Smooth muscle cell (in vitro differentiated cells): ENCODE measurements around the gene FECH. TPM values are rescaled to one million over a fixed set of nuclear protein-coding genes. Genes with fewer than 3 reads are reported as not detected.
A peak's percentile ranks its signal among the peaks of the same experiment; 100 is the strongest.

Experiments used
- DNase-seq: peaks from one replicate; lab custom pipeline; 2025; ENCODE audit not compliant: unreplicated experiment; lab: John Stamatoyannopoulos, UW
- H2AFZ ChIP-seq: fragments of 200-600 bp; sonication (generic); 2 replicates; pipeline ENCODE4 v1.6.0; 2016; ENCODE audit warnings: antibody characterized with exemption, low read depth, mild to moderate bottlenecking
- H3F3A ChIP-seq: fragments of 200-600 bp; sonication (generic); 2 replicates; pipeline ENCODE4 v1.6.0; 2017; ENCODE audit warnings: antibody characterized with exemption, low read depth
- H3K27ac ChIP-seq: fragments of 200-600 bp; sonication (generic); 2 replicates; pipeline ENCODE4 v1.5.1; 2016; ENCODE audit warnings: low read depth, mild to moderate bottlenecking
- H3K27me3 ChIP-seq: fragments of 200-600 bp; sonication (generic); 2 replicates; pipeline ENCODE4 v1.6.1; 2016; ENCODE audit warnings: low read depth, mild to moderate bottlenecking
- H3K36me3 ChIP-seq: fragments of 200-600 bp; sonication (generic); 2 replicates; pipeline ENCODE4 v1.5.1; 2016; ENCODE audit warnings: low read depth
- H3K4me1 ChIP-seq: fragments of 200-600 bp; sonication (generic); 2 replicates; pipeline ENCODE4 v1.5.1; 2016; ENCODE audit warnings: low read depth
- H3K4me2 ChIP-seq: fragments of 200-600 bp; sonication (generic); 2 replicates; pipeline ENCODE4 v1.6.0; 2016; ENCODE audit warnings: mild to moderate bottlenecking
- H3K4me3 ChIP-seq: fragments of 200-600 bp; sonication (generic); 2 replicates; pipeline ENCODE4 v1.5.1; 2016; ENCODE audit warnings: mild to moderate bottlenecking
- H3K79me2 ChIP-seq: fragments of 200-600 bp; sonication (generic); 2 replicates; pipeline ENCODE4 v1.6.0; 2016; ENCODE audit warnings: low read depth, mild to moderate bottlenecking
- H3K9ac ChIP-seq: fragments of 200-600 bp; sonication (generic); 2 replicates; pipeline ENCODE4 v1.6.0; 2016; ENCODE audit warnings: low read depth
- H3K9me3 ChIP-seq: fragments of 200-600 bp; sonication (generic); replicated peaks from 2 replicates; pipeline ENCODE4 v1.5.1; 2016; ENCODE audit warnings: low read depth
- H4K20me1 ChIP-seq: fragments of 200-600 bp; sonication (generic); 2 replicates; pipeline ENCODE4 v1.6.0; 2016; ENCODE audit warnings: low read depth
- WGBS: methylation state at CpG from one replicate; pipeline ENCODE4 v1.1.7; 2016; ENCODE audit warnings: low lambda C conversion rate; 5-methylcytosine and 5-hydroxymethylcytosine counted together
- polyA plus RNA-seq: library from polyadenylated mRNA; unstranded; fragments of >200 nt; fragmentation: Nextera tagmentation; extraction: Ambion mirVana; gene quantifications from 2 replicates; pipeline ENCODE4 v1.2.1, GENCODE V29; 2016
- total RNA-seq: library from RNA; depleted of rRNA; stranded (reverse); fragments of >200 nt; gene quantifications from 2 replicates; pipeline ENCODE4 v1.2.3, GENCODE V29; 2014
- TF ChIP-seq, protein P1 (sequence below): fragments of 200-600 bp; sonication (generic); IDR thresholded peaks from 2 replicates; pipeline ENCODE4 v1.5.1; 2017; ENCODE audit warnings: borderline replicate concordance, mild to moderate bottlenecking, antibody characterized with exemption; ENCODE audit not compliant: insufficient read depth, poor library complexity, severe bottlenecking

FECH gene
- total and polyA plus RNA-seq, 2 experiments from 2014 or later = 18.1 to 52.5 TPM

DNA sequence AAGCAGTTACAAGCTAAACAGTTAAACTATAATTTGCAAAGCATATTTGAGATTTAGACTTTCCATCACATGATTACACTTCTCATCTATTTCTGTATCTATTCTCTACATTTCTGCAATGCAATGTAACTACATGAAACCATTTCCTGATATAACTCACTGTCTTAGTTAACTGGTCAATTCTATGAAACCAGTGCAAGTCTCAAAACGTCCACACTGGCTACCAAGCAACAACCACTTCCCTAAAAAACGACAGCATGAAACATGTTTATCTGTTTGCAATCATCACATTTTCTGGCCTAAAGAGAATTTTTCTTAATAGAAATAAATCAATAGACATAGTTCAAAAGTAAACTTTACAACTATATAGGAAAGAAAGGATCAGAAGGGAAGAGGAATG is 17.4 kb downstream of the FECH start:
- H3K27ac ChIP-seq = no peak overlapping the region
- no peaks in the 10 kb centered on the region for H3K79me2 ChIP-seq
- TF ChIP-seq, protein P1, sequence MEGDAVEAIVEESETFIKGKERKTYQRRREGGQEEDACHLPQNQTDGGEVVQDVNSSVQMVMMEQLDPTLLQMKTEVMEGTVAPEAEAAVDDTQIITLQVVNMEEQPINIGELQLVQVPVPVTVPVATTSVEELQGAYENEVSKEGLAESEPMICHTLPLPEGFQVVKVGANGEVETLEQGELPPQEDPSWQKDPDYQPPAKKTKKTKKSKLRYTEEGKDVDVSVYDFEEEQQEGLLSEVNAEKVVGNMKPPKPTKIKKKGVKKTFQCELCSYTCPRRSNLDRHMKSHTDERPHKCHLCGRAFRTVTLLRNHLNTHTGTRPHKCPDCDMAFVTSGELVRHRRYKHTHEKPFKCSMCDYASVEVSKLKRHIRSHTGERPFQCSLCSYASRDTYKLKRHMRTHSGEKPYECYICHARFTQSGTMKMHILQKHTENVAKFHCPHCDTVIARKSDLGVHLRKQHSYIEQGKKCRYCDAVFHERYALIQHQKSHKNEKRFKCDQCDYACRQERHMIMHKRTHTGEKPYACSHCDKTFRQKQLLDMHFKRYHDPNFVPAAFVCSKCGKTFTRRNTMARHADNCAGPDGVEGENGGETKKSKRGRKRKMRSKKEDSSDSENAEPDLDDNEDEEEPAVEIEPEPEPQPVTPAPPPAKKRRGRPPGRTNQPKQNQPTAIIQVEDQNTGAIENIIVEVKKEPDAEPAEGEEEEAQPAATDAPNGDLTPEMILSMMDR = no peak
- H3K36me3 ChIP-seq = peaks cover 9% of the 10 kb centered on the region
- no peak overlapping the region for H2AFZ ChIP-seq
- no peak overlapping the region for H3K4me2 ChIP-seq
- no peaks in the 10 kb centered on the region for H4K20me1 ChIP-seq
- H3K9me3 ChIP-seq = no peaks in the 10 kb centered on the region
- DNase-seq = no peak
- H3F3A ChIP-seq = no peaks in the 10 kb centered on the region
- 79% methylated on average over 2 of the region's 2 CpGs for WGBS
- H3K9ac ChIP-seq = no peak overlapping the region
- no peaks in the 10 kb centered on the region for H3K27me3 ChIP-seq
- no peaks in the 10 kb centered on the region for H3K4me1 ChIP-seq
- H3K4me3 ChIP-seq = no peak overlapping the region

- Histone ChIP-seq H3K9ac (no peak overlapping the region), H3F3A (no peaks in the 10 kb centered on the region), H4K20me1 (no peaks in the 10 kb centered on the region), H3K9me3 (no peaks in the 10 kb centered on the region), H3K4me1 (no peaks in the 10 kb centered on the region), H3K27me3 (no peaks in the 10 kb centered on the region), H2AFZ (no peak overlapping the region), H3K79me2 (no peaks in the 10 kb centered on the region), H3K36me3 (no peaks in the 10 kb centered on the region), H3K4me2 (no peak overlapping the region), H3K27ac (no peak overlapping the region), H3K4me3 (no peak overlapping the region)
- TF ChIP-seq, protein P1 = peak; percentile 94
- no peak for DNase-seq
- 67% methylated on average over 4 of the region's 4 CpGs for WGBS
Measured at GRCh38 chr18:57561728-57562423, 24.6 kb downstream of the FECH start.

DNA sequence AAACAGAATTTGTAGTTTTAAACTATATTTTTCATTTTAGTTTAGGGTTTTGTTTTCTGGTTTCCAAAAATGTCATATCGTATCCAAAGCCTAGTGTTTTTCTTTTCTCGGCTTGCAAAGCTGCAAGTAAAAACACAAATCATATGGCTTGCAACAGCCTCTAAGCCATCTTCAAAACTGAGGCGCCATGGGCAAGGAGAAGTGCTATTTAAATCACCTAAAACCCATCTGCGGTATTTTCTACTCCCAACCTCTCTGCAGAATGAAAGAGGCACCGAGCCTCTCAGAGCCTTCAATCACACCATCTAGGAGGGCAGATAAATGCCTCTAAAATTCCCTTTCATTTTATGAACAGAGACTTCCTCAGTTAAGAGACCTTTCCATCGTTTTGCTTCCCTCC is 25.2 kb downstream of the FECH start:
- no peak overlapping the region for H2AFZ ChIP-seq
- no peaks in the 10 kb centered on the region for H3K79me2 ChIP-seq
- TF ChIP-seq, protein P1 = no peak
- H3K27ac ChIP-seq = no peak overlapping the region
- H4K20me1 ChIP-seq = no peaks in the 10 kb centered on the region
- no peaks in the 10 kb centered on the region for H3K36me3 ChIP-seq
- DNase-seq = no peak
- no peak overlapping the region for H3K4me3 ChIP-seq
- H3K4me2 ChIP-seq = no peak overlapping the region
- no peak overlapping the region for H3K9ac ChIP-seq
- WGBS = 90% methylated on average over 6 of the region's 6 CpGs
- H3F3A ChIP-seq = no peaks in the 10 kb centered on the region
- H3K9me3 ChIP-seq = no peaks in the 10 kb centered on the region
- no peaks in the 10 kb centered on the region for H3K27me3 ChIP-seq
- H3K4me1 ChIP-seq = no peaks in the 10 kb centered on the region

DNA sequence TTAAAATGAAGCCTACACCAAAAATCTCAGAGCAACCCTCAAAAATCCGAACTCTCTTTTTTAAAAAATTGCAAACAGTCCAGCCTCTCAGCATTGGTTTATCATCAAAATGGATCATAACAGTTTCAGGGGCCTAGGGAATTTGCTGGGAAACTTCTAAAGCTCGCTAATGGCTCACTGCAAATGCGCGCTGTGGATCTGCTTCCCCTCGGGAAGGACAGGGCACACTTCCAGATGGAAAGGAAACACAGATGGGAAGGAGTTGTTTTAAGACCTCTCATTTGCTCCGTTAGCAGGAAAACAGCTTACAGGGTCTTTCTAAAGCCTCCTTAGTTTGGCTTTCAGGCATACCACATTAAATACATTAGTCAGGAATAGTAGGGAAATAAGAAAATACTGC is 27.2 kb downstream of the FECH start:
- TF ChIP-seq, protein P1 = no peak
- Histone ChIP-seq H3K4me1 (no peaks in the 10 kb centered on the region), H3K27me3 (no peaks in the 10 kb centered on the region), H4K20me1 (no peaks in the 10 kb centered on the region), H3K9ac (no peak overlapping the region), H3K9me3 (no peaks in the 10 kb centered on the region), H3K27ac (no peak overlapping the region), H3K4me3 (no peak overlapping the region), H3K79me2 (no peaks in the 10 kb centered on the region), H3K4me2 (no peak overlapping the region), H2AFZ (no peak overlapping the region), H3F3A (no peaks in the 10 kb centered on the region), H3K36me3 (no peaks in the 10 kb centered on the region)
- DNase-seq = no peak
- 88% methylated on average over 6 of the region's 6 CpGs for WGBS
